HG03280 (cell line): ENCODE results near the gene CCDC159.
"Not testable (repeated sequence)": the region's sequence is repeated elsewhere in the genome, so short reads cannot be mapped to it uniquely, and the experiment has no call there.

Experiments used
- ATAC-seq: cut with Tn5 transposase; IDR thresholded peaks from one replicate; pipeline ENCODE4 v1.9.1; 2021; ENCODE audit warnings: mild to moderate bottlenecking, moderate library complexity; ENCODE audit not compliant: unreplicated experiment

Gene CCDC159

DNA sequence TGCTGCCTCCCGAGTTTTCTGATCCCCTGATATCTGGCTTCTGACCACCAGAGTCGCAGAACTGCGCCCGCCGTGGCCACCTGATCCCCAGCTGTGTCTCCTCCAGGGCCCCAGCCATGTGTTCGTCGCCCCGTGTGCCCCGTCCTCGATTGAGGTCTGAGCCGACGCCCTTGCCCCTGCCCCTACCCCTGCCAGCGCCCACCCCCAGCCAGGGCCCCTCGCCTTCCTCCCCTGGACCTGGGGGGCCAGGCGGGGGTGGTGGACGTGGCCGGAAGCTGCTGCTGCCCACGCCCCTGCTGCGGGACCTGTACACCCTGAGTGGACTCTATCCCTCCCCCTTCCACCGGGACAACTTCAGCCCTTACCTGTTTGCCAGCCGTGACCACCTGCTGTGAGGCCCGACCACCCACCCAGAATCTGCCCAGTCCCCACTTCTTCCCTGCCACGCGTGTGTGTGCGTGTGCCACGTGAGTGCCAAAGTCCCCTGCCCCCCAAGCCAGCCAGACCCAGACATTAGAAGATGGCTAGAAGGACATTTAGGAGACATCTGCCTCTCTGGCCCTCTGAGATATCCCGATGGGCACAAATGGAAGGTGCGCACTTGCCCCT is 18.1 kb downstream of the CCDC159 start:
- no peak for ATAC-seq

DNA sequence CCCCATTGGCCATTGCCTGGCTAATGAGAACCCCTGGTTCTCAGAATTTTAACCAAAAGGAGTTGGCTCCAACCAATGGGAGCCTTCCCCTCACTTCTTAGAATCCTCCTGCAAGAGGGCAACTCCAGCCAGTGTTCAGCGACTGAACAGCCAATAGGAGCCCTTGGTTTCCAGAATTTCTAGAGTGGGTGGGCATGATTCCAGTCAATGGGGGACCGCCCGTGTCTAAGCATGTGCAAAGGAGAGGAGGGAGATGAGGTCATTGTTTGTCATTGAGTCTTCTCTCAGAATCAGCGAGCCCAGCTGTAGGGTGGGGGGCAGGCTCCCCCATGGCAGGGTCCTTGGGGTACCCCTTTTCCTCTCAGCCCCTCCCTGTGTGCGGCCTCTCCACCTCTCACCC is 18.6 kb downstream of the CCDC159 start:
- no peak for ATAC-seq

DNA sequence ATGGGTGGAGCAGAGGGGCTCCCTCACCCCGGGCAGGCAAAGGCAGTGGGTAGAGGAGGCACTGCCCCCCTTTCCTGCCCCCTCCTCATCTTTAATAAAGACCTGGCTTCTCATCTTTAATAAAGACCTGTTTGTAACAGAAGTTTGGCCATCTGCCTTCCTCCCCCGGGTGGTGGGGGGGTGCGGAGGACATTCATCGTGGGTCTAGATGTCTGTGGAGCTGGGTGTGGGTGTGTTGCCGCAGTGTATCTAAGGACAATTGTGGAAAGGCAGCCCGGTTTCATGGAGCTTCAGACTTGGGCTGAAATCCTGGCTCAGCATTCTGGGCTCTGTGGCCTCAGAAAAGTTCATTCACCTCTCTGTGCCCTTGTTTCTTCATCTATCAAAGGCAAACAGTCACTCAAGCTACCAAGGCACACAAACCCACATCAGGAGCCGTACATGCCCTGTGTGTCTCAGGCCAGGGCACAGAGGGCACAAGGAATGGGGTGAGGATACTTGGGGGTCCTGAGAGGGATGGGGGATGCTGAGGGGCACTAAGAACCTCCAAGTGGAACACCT is 19.3 kb downstream of the CCDC159 start:
- ATAC-seq = no peak

DNA sequence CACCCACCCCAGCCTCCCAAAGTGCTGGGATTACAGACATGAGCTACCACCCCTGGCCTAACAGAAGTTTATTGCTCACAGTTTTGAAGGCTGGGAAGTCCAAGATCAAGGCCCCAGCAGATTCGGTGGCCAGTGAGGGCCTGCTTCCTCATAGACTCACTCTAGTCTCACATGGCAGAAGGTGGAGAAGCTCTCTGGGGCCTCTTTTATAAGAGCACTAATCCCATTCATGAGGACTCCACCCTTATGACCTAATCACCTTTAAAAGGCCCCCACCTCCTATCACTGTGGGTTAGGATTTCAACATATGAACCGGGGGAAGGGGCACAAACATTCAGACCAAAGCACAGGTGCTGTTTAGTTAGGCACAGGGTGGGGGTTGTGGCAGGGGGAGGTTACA is 21.2 kb downstream of the CCDC159 start:
- ATAC-seq = no peak

DNA sequence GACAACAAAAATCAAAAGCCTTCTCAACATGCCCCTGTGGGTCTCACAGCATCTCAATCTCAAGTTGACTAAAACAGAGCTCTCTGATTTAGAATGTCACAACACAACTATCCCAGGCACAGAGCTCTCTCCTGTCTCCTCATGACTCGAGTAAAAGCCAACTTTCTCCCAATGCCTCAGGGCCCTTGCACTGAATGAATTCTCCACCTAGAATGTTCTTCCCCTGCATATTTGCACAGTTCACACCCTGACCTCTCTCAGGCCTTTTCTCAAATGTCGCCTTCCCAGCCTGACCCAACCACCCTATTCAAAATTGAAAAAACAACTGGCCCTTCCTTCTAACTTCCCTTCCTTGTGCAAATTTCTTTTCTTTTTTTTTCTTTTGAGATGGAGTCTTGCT is 24.4 kb downstream of the CCDC159 start:
- no peak for ATAC-seq

DNA sequence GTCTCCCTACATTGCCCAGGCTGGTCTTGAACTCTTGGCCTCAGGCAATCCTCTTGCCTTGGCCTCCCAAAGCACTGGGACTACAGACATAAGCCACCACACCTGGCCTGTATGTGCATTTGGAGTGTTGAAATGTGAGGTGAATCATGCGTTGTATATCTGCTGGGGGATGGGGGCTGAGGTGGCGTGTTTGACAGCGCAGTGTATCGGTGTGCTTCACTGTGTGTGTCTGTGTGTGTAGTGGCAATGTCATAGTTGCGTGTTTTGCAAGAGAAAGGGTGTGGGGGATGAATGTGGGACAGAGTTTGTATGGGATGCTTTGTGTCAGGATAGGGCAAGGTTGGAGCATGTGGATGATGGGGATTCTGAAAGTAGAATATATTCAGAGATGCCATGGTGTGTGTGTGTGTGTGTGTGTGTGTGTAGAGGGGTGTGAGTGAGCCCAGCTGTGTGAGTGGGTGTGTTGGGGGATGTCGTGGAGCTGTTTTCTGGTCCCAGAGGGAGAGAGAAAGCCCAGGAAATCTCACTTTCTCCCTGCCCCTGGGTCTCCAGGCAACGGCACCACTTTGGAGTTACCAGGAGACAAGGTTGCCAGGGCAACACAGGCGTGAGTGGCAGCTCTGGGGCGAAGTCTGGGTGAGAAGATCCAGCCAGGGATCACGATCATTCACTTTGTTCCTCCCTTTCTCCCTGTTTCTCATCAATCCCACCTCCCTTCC is 27.0 kb downstream of the CCDC159 start:
- no peak for ATAC-seq

DNA sequence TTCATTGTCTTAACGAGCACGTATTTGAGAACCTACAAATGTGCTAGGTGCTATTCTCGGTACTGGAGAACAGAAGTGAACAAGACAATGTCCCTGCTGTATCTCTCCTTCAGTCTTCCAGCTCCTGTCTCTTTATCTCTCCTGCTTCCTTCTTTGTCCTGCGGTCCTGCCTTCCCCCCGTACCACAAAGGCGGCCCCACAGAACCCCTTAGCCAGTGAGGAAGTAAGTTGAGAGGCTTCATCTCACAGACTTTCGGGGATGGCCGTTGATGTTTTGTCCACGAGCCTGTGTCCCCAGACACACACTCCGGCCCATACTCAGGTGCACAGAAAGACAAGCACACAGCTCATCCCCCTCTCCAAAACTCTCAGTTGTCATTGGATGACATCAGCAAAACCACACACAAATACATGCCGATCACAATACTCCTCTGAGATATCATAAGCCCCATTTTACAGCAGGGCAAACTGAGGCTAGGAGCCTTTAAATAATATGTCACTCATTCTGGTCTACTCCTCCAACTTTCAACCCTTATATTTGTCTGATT is 27.6 kb downstream of the CCDC159 start:
- ATAC-seq = no peak

DNA sequence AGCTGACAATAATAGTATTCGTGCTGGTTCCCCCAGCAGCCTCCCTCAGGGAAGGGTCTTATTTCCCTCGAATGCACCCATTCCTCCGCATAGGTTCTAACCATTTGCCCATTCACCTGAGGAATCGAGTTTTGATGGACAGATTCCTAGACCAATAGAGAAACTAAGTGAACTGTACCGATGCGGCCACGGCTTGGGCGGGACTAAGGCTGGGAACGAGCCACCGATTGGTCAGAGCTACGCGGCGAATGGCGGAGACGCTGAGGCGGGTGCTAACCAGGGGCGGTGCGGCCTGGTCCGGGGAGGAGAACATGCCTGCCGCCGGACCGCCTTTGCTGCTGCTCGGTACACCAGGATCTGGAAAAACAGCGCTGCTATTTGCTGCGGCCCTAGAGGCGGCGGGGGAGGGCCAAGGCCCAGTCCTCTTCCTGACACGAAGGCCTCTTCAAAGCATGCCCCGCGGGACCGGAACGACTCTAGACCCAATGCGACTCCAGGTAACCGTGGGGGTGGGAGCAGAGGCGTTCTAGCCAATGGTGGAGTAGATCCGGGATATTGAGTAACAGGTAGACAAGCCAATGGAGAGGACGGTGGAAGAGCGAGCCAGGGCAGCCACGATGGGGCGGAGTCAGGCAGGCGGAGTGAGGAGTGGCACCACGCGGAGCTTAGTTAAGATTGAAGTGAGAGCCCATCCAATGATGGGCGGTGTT is 28.3 kb downstream of the CCDC159 start, which contains the start of gene SWSAP1:
TSS of gene SWSAP1 (plus strand) at position 234 of the 710 bp plus-strand sequence. CDS start at position 249, 15 bp downstream.
- ATAC-seq = peak; percentile 82

DNA sequence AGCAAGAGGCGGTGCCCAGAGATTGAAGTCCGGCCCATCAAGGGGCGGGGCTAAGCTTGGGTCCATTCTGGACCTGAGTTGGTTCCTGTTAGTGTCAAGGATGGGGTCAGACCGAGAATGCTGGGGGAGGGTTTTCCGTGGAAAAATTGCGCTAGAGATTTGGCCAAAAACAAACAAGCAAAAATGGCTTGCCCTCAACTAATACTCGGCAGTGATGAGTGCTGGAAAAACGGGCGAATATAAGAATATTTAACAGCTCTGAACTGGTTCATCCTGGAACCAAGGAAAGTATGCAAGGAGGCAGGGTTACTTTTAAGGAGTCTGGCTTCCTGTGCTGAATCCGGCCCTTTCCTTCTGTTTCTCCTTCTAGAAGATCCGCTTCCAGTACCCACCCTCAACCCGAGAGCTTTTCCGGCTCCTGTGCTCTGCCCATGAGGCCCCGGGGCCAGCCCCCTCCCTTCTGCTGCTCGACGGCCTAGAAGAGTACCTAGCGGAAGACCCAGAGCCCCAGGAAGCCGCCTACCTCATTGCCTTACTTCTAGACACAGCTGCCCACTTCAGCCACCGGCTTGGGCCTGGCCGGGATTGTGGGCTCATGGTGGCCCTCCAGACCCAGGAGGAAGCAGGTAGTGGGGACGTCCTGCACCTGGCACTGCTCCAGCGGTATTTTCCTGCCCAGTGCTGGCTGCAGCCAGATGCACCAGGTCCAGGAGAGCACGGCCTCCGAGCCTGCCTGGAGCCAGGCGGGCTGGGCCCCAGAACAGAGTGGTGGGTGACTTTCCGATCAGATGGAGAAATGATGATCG is 29.0 kb downstream of the CCDC159 start:
- ATAC-seq = peak; percentile 24

DNA sequence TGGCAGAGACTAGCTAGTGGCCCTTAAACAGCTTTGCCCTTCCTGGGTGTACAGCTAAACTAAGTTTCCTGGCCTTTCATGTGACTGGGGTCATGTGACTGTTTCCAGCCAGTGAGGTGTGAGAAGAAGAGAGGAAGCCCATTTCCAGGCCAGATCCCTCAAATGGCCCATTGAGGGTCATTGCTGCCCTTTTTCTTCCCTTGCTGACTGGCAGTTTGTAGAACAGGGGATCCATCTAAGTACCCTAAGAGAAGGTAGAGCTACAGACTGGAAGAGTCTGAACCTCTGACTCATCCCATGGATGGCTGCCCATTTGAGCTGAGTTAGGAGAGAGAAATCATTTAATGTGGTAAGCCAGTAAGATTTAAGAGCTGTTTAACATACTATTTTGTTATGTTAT is 30.9 kb downstream of the CCDC159 start:
- ATAC-seq = no peak

DNA sequence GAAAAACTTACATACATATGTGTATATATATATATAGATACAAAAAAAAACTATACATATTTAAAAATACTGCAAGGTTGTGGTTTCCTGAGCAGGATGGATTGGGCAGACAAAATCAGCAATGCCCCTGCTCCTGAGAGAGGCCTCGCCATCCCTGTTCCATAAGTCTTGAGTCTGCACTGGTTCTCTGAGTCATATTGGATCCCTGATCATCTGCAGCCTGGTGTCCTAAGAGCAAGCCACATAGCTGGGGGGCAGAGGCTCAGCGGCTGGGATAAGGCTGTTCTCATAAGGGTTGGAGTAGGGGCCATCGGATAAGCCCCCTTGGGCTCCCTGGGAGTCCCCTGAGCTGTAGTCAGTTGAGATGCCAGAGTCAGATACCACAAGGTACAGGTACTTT is 31.4 kb downstream of the CCDC159 start:
- ATAC-seq = no peak

DNA sequence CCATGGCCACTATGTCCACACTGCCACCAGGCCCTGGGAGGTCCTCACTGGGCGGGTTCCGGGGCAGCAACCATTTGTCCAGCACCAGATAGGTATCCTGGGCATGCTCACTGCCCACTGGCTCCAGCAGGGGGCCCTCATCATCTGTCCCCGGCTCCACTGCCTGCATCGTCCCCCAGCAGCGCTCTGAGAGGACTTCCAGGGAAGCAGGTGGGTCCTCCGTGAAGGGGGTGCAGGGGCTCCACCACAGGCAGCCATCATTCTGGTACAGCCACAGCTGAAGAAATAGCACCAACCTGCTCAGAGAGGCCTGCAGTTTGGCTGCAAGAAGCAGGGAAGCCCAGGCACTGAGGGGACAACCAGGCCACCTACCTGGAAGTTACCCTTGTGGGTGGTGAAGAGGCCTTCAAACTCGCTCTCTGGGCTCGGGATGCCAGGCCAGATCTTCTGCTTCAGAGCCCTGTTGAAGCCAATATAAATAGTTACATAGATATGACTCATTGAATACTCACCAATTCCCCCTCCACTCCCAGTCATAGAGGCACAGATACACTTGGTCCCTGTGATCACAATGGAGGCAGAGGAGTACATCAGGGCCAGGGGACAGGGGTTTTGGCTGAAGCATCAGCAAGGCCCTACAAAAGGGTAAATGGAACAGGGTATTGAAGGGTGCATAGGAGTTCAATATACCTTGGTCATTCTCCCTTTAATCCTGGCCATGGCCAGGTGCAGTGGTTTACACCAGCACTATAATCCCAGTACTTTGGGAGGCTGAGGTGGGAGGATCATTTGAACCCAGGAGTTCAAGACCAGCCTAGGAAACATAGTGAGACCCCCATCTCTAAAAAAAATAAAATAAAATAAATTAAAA is 32.2 kb downstream of the CCDC159 start:
- ATAC-seq = no peak

DNA sequence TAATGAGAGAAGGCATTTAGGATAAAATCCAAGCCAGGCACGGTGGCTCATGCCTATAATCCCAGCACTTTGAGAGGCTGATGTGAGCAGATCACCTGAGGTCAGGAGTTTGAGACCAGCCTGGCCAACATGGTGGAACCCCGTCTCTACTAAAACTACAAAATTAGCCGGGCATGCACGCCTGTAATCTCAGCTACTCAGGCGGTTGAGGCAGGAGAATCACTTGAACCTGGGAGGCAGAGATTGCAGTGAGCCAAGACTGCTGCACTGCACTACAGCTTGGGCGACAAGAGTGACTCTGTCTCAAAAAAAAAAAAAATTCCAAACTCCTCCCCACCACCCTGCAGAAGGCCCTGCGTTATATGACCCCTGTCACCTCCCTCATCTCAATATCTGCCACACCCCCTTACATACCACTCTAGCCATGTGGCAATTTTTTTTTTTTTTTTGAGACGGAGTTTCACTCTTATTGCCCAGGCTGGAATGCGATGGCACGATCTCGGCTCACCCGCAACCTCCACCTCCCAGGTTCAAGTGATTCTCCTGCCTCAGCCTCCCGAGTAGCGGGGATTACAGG is 33.0 kb downstream of the CCDC159 start:
- not testable (repeated sequence) for ATAC-seq

DNA sequence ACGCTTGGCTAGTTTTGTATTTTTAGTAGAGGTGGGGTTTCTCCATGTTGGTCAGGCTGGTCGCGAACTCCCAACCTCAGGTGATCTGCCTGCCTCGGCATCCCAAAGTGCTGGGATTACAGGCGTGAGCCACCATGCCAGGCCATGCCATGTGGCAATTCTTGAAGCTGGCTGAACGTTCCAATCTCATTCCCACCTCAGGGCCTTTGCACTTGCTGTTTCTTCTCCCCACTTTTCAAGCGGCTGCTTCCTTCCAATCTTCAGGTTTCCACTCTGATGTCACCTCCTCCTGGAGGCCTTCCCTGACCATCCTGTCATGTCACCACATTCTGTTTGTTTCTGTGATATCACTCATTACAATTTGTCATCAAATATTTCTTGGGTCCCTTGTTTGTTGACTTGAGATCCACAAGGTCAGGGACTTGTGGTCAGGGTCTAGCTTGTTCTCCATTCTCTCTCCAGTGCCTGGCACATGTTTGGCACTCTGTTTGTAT is 33.6 kb downstream of the CCDC159 start:
- ATAC-seq = no peak

DNA sequence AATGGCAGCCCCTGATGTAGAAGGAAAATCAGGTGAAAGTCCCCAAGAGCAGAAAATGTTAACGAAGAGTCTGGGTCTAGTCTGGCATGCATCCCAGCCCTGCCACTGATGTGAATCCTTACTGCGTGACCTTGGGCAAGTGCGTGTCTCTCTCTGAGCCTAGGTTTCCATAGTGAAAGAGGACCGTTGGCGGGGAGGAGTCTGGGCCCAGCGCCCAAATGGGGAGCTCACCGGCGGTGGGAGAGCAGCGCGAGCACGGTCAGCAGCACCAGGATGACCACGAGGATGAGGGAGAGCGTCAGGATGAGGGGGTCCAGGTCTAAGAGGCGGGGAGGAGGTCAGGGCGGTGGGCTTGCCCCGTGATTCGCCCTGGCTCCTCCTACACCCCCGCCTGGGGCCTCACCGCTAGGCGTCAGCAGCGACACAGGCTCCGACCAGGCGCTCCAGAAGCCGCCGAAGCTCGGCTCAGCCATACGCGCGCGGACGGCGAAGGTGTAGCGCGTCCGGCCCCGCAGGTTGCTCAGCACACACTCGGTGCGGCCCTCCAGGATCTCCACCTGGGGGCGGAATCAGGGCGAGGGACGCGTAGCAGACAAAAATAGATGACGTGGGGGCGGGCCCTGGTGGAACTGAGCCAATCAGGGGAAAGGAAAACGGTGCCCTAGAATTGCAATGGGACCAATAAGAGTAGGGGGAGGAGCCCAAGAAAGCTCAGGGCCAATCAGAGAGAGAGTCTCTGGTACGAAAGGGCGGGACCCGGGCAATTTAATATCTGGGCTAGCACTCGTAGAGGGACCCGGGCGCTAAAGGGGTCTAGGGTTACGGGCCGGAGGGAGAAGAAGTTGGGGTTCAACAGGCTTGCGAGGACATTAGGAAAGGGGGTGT is 34.6 kb downstream of the CCDC159 start:
- peak; percentile 73 for ATAC-seq

DNA sequence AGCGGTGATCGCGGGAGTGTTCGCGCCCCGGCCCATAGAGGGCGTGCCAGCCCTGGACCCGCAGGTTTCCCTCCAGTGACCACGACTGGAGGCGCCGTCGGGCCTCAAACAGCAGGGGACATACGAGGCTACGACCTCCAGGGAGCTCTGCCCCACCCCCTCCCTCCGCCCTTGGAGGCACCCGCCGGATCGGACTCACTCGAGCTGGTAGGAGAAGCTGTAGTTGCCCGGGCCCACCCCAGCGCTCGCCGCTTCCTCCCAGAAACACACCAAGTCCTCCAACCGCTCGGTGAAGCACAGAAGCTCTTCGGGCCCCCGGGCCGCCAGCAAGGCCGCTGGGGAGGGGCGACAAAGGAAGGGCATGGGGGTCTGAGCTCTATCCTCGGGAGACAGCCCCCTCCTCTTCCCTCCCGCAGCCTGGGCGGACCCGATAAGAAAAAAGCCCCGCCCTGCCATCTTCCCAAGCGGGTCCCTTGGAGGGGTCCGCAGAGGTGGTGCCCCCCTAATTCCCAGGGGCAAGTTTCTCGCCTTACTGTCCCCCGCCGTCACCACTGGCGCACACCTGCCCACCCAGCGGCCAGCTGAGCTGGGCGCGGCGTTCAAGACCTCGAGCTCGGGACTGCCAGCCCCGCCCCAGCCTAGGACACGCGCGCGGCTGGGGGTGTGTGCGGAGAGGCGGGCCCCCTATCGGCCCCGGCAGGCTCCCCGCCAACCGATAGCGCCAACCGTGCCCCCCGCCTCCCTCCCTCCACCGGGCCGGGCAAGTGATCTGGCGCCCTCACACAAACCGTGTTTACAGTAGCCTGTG is 36.8 kb downstream of the CCDC159 start:
- no peak for ATAC-seq

DNA sequence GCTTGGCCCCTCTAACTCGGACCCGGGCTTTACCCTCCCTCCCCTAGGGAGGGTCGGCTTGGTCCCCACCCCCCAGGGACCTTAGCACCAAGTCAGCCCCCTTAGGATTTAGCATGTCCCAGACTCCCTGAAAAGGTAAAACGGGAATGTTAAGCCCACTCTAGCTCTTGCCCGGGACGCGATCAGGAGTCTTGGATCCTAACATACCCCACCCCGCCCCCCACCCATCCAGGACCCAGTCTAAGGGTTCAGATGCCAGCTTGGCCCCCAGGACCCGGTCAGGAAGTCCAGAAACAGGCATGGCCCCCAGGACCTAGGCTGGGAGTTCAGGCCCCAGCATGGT is 37.4 kb downstream of the CCDC159 start:
- ATAC-seq = no peak

DNA sequence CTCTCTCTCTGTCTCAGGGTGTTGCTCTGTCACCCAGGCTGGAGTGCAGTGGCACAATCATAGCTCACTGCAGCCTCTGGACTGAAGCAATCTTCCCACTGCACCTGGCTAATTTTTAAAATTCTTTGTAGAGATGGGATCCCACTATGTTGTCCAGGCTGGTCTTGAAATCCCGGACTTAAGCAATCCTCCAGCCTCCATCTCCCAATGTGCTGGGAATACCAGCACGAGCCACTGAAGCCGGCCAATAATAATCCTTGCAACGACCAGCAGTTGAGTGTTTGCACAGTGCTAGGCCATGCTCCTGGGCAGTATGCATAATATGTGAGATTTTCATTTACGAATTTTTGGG is 38.4 kb downstream of the CCDC159 start:
- ATAC-seq = no peak
